H1 (cell line): ENCODE data around the gene GSTM2. TPM values are rescaled to one million over a fixed set of nuclear protein-coding genes. Genes with fewer than 3 reads are reported as not detected.
A peak's percentile ranks its signal among the peaks of the same experiment; 100 is the strongest.

Source experiments
- CTCF ChIA-PET: fragments of 300-600 bp; sonication (Branson Sonifier 250); formaldehyde crosslinking; loops from one replicate; lab custom pipeline; 2021; ENCODE audit not compliant: partially characterized antibody; lab: Charles Lee
- POLR2A ChIA-PET: fragments of 300-600 bp; sonication (Branson Sonifier 250); formaldehyde crosslinking; loops from one replicate; lab custom pipeline; 2021; ENCODE audit warnings: inconsistent platforms; ENCODE audit not compliant: partially characterized antibody; lab: Charles Lee
- DNase-seq, 2 experiments: peaks; one replicate each; pipeline versions ENCODE4 v3.0.0 to v3.0.0-alpha.2; 2010 to 2022; ENCODE audit warnings: low spot score in 2 of 2, low read depth in 1 of 2, mixed read lengths in 1 of 2
- FAIRE-seq: peaks from 2 replicates; lab custom pipeline; 2011; peaks lifted over from hg19 to GRCh38; lab: Jason Lieb, UNC
- H2AFZ ChIP-seq: 2 replicates; pipeline ENCODE4 v1.8.1; 2012; ENCODE audit warnings: low read length, inconsistent platforms
- H2AK5ac ChIP-seq: 2 replicates; pipeline ENCODE4 v1.6.1; 2013; ENCODE audit warnings: low read depth, low read length
- H2BK120ac ChIP-seq: replicated peaks from 2 replicates; pipeline ENCODE3; 2013; ENCODE audit warnings: low read depth, low read length, inconsistent platforms
- H2BK12ac ChIP-seq: 2 replicates; pipeline ENCODE4 v1.6.1; 2013; ENCODE audit warnings: low read depth, low read length
- H2BK15ac ChIP-seq: 2 replicates; pipeline ENCODE4 v1.6.1; 2013; ENCODE audit warnings: low read length
- H2BK20ac ChIP-seq: 2 replicates; pipeline ENCODE4 v1.6.1; 2013; ENCODE audit warnings: low read length
- H2BK5ac ChIP-seq: 2 replicates; pipeline ENCODE4 v1.6.1; 2013; ENCODE audit warnings: low read depth, low read length
- H3K14ac ChIP-seq: 2 replicates; pipeline ENCODE4 v1.6.1; 2013; ENCODE audit warnings: inconsistent platforms; ENCODE audit not compliant: insufficient read length
- H3K18ac ChIP-seq: 2 replicates; pipeline ENCODE4 v1.6.1; 2013; ENCODE audit warnings: low read length; ENCODE audit errors: extremely low read depth
- H3K23ac ChIP-seq: 2 replicates; pipeline ENCODE4 v1.6.1; 2013; ENCODE audit warnings: inconsistent platforms; ENCODE audit not compliant: insufficient read length
- H3K23me2 ChIP-seq: 2 replicates; pipeline ENCODE4 v1.6.1; 2013; ENCODE audit warnings: low read depth, low read length
- H3K27ac ChIP-seq: 2 replicates; pipeline ENCODE4 v1.6.1; 2011; ENCODE audit warnings: low read depth, low read length, inconsistent platforms
- H3K27me3 ChIP-seq, 4 experiments: replicated peaks in 1 of 4; 1 replicate in 1 of 4; 2 replicates in 3 of 4; pipeline versions ENCODE4 v1.6.1 to v1.8.1; 2011 to 2013; ENCODE audit warnings: low read length in 3 of 4, mild to moderate bottlenecking in 3 of 4, inconsistent platforms in 2 of 4, mixed read lengths in 2 of 4, moderate library complexity in 1 of 4; ENCODE audit not compliant: control insufficient read depth in 3 of 4, insufficient read depth in 3 of 4; ENCODE audit errors: extremely low read depth in 1 of 4
- H3K36me3 ChIP-seq, 4 experiments: 2 replicates each; pipeline versions ENCODE4 v1.6.1 to v1.8.1; 2011 to 2013; ENCODE audit warnings: mild to moderate bottlenecking in 4 of 4, low read length in 3 of 4, moderate library complexity in 2 of 4, control low read depth in 1 of 4, inconsistent platforms in 1 of 4; ENCODE audit not compliant: insufficient read depth in 4 of 4, control insufficient read depth in 2 of 4
- H3K4ac ChIP-seq: replicated peaks from 2 replicates; pipeline ENCODE3; 2013; ENCODE audit warnings: low read length, low read depth, mixed read lengths, inconsistent platforms; ENCODE audit not compliant: insufficient read length
- H3K4me1 ChIP-seq, 4 experiments: replicated peaks in 1 of 4; 1 replicate in 1 of 4; 2 replicates in 3 of 4; pipeline versions ENCODE4 v1.6.1 to v1.8.1; 2011 to 2013; ENCODE audit warnings: low read length in 3 of 4, inconsistent platforms in 2 of 4, mixed read lengths in 1 of 4; ENCODE audit not compliant: insufficient read depth in 4 of 4, control insufficient read depth in 3 of 4
- H3K4me2 ChIP-seq, 2 experiments: 2 replicates each; pipeline versions ENCODE4 v1.6.1 to v1.8.1; 2011 to 2013; ENCODE audit warnings: low read depth in 2 of 2, low read length in 2 of 2, control low read depth in 1 of 2, inconsistent platforms in 1 of 2, mild to moderate bottlenecking in 1 of 2; ENCODE audit not compliant: insufficient read depth in 1 of 2
- H3K4me3 ChIP-seq, 4 experiments: fragments of 200-600, 300-600 bp in 1 of 4; sonication (generic), shearing (Covaris generic), sonication (Bioruptor Twin) in 1 of 4; 2 replicates each; pipeline versions ENCODE4 v1.5.1 to v1.8.1; 2011 to 2016; ENCODE audit warnings: low read length in 4 of 4, low read depth in 3 of 4, control low read depth in 2 of 4, inconsistent platforms in 2 of 4, mild to moderate bottlenecking in 2 of 4, mixed read lengths in 1 of 4, moderate library complexity in 1 of 4; ENCODE audit not compliant: insufficient read depth in 2 of 4; ENCODE audit errors: extremely low read depth in 1 of 4
- H3K56ac ChIP-seq: replicated peaks from 2 replicates; pipeline ENCODE3; 2013; ENCODE audit warnings: low read depth, mild to moderate bottlenecking, mixed read lengths, low read length, inconsistent platforms; ENCODE audit not compliant: insufficient read length
- H3K79me1 ChIP-seq: 2 replicates; pipeline ENCODE4 v1.6.1; 2013; ENCODE audit warnings: low read depth, low read length, control low read depth
- H3K79me2 ChIP-seq, 2 experiments: 2 replicates each; pipeline versions ENCODE4 v1.6.1 to v1.8.1; 2012 to 2013; ENCODE audit warnings: low read length in 2 of 2, mild to moderate bottlenecking in 2 of 2, inconsistent platforms in 1 of 2; ENCODE audit not compliant: insufficient read depth in 2 of 2, control insufficient read depth in 1 of 2
- H3K9ac ChIP-seq, 4 experiments: replicated peaks in 1 of 4; 1 replicate in 1 of 4; 2 replicates in 3 of 4; pipeline versions ENCODE4 v1.6.1 to v1.8.1; 2011 to 2013; ENCODE audit warnings: low read depth in 3 of 4, low read length in 3 of 4, control low read depth in 2 of 4, mild to moderate bottlenecking in 2 of 4, moderate library complexity in 2 of 4, inconsistent platforms in 1 of 4; ENCODE audit errors: extremely low read depth in 1 of 4
- H3K9me3 ChIP-seq, 2 experiments: 2 replicates each; pipeline versions ENCODE4 v1.6.1 to v1.8.1; 2012 to 2013; ENCODE audit warnings: mild to moderate bottlenecking in 2 of 2, moderate library complexity in 2 of 2, control low read depth in 1 of 2, inconsistent platforms in 1 of 2, low read depth in 1 of 2, low read length in 1 of 2, mixed read lengths in 1 of 2; ENCODE audit not compliant: insufficient read depth in 2 of 2
- H4K20me1 ChIP-seq, 2 experiments: replicated peaks in 1 of 2; 2 replicates each; pipeline versions ENCODE3 to v1.8.1; 2011 to 2013; ENCODE audit warnings: inconsistent platforms in 2 of 2, low read length in 2 of 2, mild to moderate bottlenecking in 1 of 2; ENCODE audit not compliant: insufficient read depth in 2 of 2, control insufficient read depth in 1 of 2
- H4K5ac ChIP-seq: 2 replicates; pipeline ENCODE4 v1.6.1; 2013; ENCODE audit warnings: low read length, low read depth, mixed read lengths, inconsistent platforms; ENCODE audit not compliant: insufficient read length
- H4K8ac ChIP-seq: 2 replicates; pipeline ENCODE4 v1.8.0; 2013; ENCODE audit warnings: mild to moderate bottlenecking, moderate library complexity, low read length, inconsistent platforms; ENCODE audit not compliant: insufficient read depth; ENCODE audit errors: extremely low read depth
- H4K91ac ChIP-seq: replicated peaks from 2 replicates; pipeline ENCODE3; 2013; ENCODE audit warnings: low read length, mixed read lengths, inconsistent platforms; ENCODE audit not compliant: insufficient read length
- BRCA1 ChIP-seq: IDR thresholded peaks from 2 replicates; pipeline ENCODE4 v1.6.1; 2012; ENCODE audit warnings: low read depth, low read length, improper control_type of control experiment
- CBX8 ChIP-seq: fragments of 300-800, 300-1000 bp; sonication (generic); IDR thresholded peaks from 2 replicates; pipeline ENCODE4 v1.7.1; 2016; ENCODE audit warnings: low read depth, low read length, borderline replicate concordance
- HDAC2 ChIP-seq, 2 experiments: fragments of 300-600 bp in 1 of 2; sonication (generic) in 1 of 2; IDR thresholded peaks; 2 replicates each; pipeline ENCODE4 v1.6.1; 2011 to 2012; ENCODE audit warnings: low read depth in 2 of 2, low read length in 2 of 2, mild to moderate bottlenecking in 2 of 2, moderate library complexity in 2 of 2, borderline replicate concordance in 1 of 2, inconsistent platforms in 1 of 2
- KDM5A ChIP-seq: fragments of 200-600 bp; IDR thresholded peaks from 2 replicates; pipeline ENCODE4 v1.7.1; 2012; ENCODE audit warnings: mild to moderate bottlenecking, low read length, inconsistent platforms, mixed read lengths
- RFX5 ChIP-seq: IDR thresholded peaks from 2 replicates; pipeline ENCODE4 v1.6.1; 2011; ENCODE audit warnings: low read depth, low read length, improper control_type of control experiment, borderline replicate concordance
- SIX5 ChIP-seq: IDR thresholded peaks from 2 replicates; pipeline ENCODE4 v1.6.1; 2011; ENCODE audit warnings: mild to moderate bottlenecking, low read depth, low read length
- SP2 ChIP-seq: IDR thresholded peaks from 2 replicates; pipeline ENCODE4 v1.6.1; 2012; ENCODE audit warnings: mild to moderate bottlenecking, low read length, inconsistent platforms
- WGBS, 2 experiments: shearing (Covaris generic) in 1 of 2; methylation state at CpG; one replicate each; pipeline versions ENCODE4 v1.1.6 to v1.1.7; 2013 to 2015; ENCODE audit warnings: low lambda C conversion rate in 2 of 2, mixed read lengths in 2 of 2, inconsistent platforms in 1 of 2, low coverage in 1 of 2, missing lambda C conversion rate in 1 of 2; ENCODE audit not compliant: insufficient replicate concordance in 2 of 2, insufficient coverage in 1 of 2, insufficient read length in 1 of 2; ENCODE audit errors: extremely low coverage in 1 of 2, missing lambda C conversion rate in 1 of 2; 5-methylcytosine and 5-hydroxymethylcytosine counted together
- polyA plus RNA-seq, 7 experiments: library from polyadenylated mRNA; depleted of rRNA in 3 of 7; stranded (reverse) in 5 of 7; unstranded in 2 of 7; fragments of >200 nt in 5 of 7; fragments of 200-250 nt in 2 of 7; gene quantifications; 1 replicate in 5 of 7; 2 replicates in 1 of 7; 4 replicates in 1 of 7; pipeline versions ENCODE4 v1.2.1 to v1.2.3, GENCODE V29; 2011 to 2013; ENCODE audit warnings: missing spikeins in 2 of 7, mixed read lengths in 2 of 7
- total RNA-seq: library from RNA; stranded (reverse); fragmentation: NEBNext Ultra II Directional; extraction: Animal tissue kit (Norgen Biotek cat#: 25700); gene quantifications from 2 replicates; pipeline ENCODE4 v1.2.1, GENCODE V29; 2021
- TF ChIP-seq, protein P1 (sequence below), 3 experiments: IDR thresholded peaks; 1 replicate in 2 of 3; 2 replicates in 1 of 3; pipeline versions ENCODE4 v1.5.1 to v1.6.1; 2011; ENCODE audit warnings: low read length in 3 of 3, mild to moderate bottlenecking in 3 of 3, inconsistent platforms in 2 of 3, low read depth in 1 of 3, moderate library complexity in 1 of 3; ENCODE audit not compliant: insufficient read depth in 1 of 3; ENCODE audit errors: control extremely low read depth in 1 of 3

Gene GSTM2
- total and polyA plus RNA-seq, 2 of the 8 experiments (the other 6 are each of a cell fraction or from before 2014, with no cell fraction given): 9.6 to 23.1 TPM

DNA sequence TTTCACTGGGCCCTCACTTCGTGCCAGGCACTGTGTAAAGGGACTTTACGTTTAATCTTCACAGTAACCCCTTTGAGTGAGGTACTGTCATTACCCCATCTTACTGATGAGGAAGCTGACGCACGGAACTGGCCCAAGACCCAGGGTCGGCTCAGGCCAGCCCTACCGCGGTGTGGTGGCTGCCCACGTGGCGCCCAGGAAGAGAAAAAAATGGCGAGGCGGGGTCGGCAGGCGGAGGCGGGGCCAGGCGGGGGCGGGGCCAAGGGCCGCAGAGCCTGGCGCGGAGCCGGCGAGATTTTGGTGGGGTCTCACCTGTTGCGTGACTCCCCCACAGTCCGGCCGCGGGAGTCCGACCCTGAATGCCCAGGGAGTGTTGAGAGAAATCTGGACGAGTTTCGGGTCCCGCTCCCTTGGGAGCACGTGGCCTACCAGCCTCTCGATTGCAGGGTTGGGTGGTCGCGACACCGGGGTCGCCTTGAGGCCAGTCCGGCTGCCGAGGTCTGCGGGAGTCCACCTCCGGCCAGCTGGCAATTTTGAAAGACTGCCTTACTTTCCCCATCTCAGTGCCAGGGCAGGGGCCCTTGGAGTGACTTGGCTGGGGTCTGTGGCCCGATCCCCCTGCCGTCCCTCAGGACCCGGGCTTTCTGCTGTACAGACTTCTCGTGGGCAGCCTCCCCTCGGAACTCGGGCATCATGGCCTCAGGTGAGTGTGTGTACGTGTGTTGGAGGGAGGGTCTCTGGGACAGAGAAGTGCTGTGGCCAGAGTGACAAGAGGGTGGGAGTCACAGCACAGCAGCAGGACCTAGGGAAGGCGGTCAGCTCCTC, 48.1 kb upstream of the GSTM2 start, which contains the start of the genes AMPD2 and GNAT2:
Gene AMPD2, plus strand, starts transcription at position 262 of the 825 bp plus-strand sequence. CDS start 1,339 bp downstream, outside the sequence.
Gene GNAT2, minus strand, starts transcription at position 41 of the 825 bp plus-strand sequence. CDS start 6,746 bp downstream, outside the sequence.
- H2AK5ac ChIP-seq: no peak within 1 kb of the TSS
- peak within 1 kb of the TSS; percentile 49 for H4K5ac ChIP-seq
- H2BK5ac ChIP-seq: peak within 1 kb of the TSS; percentile 86; the same call in 1 of the 2 replicates
- peaks cover 16% of the 10 kb centered on the region for H3K23me2 ChIP-seq
- no peaks in the 10 kb centered on the region for H3K9me3 ChIP-seq
- 1% methylated on average over 29 of the region's 47 CpGs; no CpG with 5 or more reads in 1 of the 2 experiments for WGBS, 2 experiments
- H2BK12ac ChIP-seq: peak within 1 kb of the TSS; percentile 91
- H3K27ac ChIP-seq: peak within 1 kb of the TSS; percentile 16; the same call in 1 of the 2 replicates
- H3K56ac ChIP-seq: peak within 1 kb of the TSS; percentile 64
- no peak within 1 kb of the TSS for H3K14ac ChIP-seq
- peak within 1 kb of the TSS; percentile 96 for H3K18ac ChIP-seq
- ChIA-PET POLR2A (interaction anchor here (0.6 to 2.5 kb wide), 12 partner anchors 8 to 246 kb away, joined by 3 to 18 read pairs (median 5); partner anchors contain the start of gene GNAI3), CTCF (interaction anchor here (0.8 to 1.7 kb wide), 11 partner anchors 12 to 337 kb away, joined by 3 to 9 read pairs (median 3); partner anchors contain the start of gene PSRC1)
- H3K36me3 ChIP-seq: no peaks in the 10 kb centered on the region
- H3K23ac ChIP-seq: peak within 1 kb of the TSS; percentile 1
- H3K79me1 ChIP-seq: peaks cover 17% of the 10 kb centered on the region
- no peaks in the 10 kb centered on the region for H3K27me3 ChIP-seq
- H2AFZ ChIP-seq: peak within 1 kb of the TSS; percentile 99
- peak within 1 kb of the TSS; percentile 88; the same call in 1 of the 2 replicates for H4K8ac ChIP-seq
- DNase-seq (peak in 1 of 2 experiments; percentile 87), FAIRE-seq (no peak)
- peak within 1 kb of the TSS; percentile 91 to 94 for H3K4me2 ChIP-seq
- H3K9ac ChIP-seq: peak within 1 kb of the TSS in 3 of 4 experiments; percentile 43 to 74 (median 65); a peak in 6 of 7 replicates
- H4K20me1 ChIP-seq: peaks cover 5 to 21% of the 10 kb centered on the region in 2 experiments
- peak within 1 kb of the TSS; percentile 76 for H4K91ac ChIP-seq
- no peak within 1 kb of the TSS for H2BK120ac ChIP-seq
- peak within 1 kb of the TSS; percentile 69 to 85 (median 78) for H3K4me3 ChIP-seq
- H3K4ac ChIP-seq: peak within 1 kb of the TSS; percentile 81
- H3K4me1 ChIP-seq: peaks cover 4 to 25% (median 12%) of the 10 kb centered on the region in 4 experiments
- peaks cover 0 to 37% of the 10 kb centered on the region in 2 experiments; a peak in 2 of 4 replicates for H3K79me2 ChIP-seq
- peak within 1 kb of the TSS; percentile 13; the same call in 1 of the 2 replicates for H2BK15ac ChIP-seq
- no peak within 1 kb of the TSS for H2BK20ac ChIP-seq
- TF ChIP-seq BRCA1 (no peak), RFX5 (no peak), KDM5A (no peak), SP2 (no peak), CBX8 (no peak), SIX5 (no peak), HDAC2 (IDR thresholded peaks at IDR 0.05; ENCODE audit: borderline replicate concordance in 1 of 2, low read depth in 2 of 2, low read length in 2 of 2) (peak in 1 of 2 experiments; percentile 38; a peak in 1 of 4 replicates)
- TF ChIP-seq, protein P1, sequence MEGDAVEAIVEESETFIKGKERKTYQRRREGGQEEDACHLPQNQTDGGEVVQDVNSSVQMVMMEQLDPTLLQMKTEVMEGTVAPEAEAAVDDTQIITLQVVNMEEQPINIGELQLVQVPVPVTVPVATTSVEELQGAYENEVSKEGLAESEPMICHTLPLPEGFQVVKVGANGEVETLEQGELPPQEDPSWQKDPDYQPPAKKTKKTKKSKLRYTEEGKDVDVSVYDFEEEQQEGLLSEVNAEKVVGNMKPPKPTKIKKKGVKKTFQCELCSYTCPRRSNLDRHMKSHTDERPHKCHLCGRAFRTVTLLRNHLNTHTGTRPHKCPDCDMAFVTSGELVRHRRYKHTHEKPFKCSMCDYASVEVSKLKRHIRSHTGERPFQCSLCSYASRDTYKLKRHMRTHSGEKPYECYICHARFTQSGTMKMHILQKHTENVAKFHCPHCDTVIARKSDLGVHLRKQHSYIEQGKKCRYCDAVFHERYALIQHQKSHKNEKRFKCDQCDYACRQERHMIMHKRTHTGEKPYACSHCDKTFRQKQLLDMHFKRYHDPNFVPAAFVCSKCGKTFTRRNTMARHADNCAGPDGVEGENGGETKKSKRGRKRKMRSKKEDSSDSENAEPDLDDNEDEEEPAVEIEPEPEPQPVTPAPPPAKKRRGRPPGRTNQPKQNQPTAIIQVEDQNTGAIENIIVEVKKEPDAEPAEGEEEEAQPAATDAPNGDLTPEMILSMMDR (IDR thresholded peaks at IDR 0.05; ENCODE audit: control extremely low read depth in 1 of 3, insufficient read depth in 1 of 3, low read depth in 1 of 3, low read length in 3 of 3): no peak
